ENCODE data around the gene ERI3. TPM values are rescaled to one million over a fixed set of nuclear protein-coding genes. Genes with fewer than 3 reads are reported as not detected.

ERI3 gene
- total RNA-seq, 1 donor from 2014 or later: 52.7 TPM

DNA sequence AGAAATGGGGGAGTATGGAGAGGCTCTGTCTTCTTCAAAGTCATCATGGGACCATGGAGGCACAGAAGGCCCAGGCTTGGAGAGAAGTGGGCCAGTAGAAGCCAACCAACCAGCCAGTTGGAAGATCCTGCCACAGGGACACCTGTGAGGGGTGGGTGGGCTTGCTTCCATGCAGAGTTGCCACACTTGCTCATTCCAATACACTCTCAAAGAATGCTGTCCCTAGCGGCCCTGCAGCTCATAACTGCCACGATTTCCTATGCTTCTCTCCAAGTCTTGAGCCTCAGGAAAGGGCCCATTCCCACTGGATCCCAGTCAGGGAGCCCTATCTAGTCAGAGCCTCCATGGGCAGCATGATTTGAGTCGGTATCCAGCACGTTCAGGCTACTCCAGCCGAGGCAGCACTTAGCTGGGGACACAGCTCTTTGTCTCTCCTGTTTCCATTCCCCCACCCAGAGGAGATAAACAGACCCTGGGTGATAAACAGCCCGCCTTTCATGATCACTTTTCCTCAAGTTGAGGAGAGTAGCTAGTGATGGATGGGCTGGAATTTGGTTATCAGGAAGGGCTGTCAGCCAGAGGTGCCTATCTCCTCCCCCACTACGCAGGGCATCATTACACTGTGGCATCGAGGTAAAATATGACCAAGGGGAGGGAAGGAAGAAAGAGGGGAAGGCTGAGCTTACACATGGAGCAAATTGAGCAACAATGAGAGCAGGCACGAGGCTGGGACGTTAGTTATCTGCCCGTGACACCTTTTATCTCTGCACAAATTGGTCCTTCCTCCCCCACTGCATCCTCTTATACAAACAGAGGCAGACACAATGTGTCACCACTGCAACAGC lies 64.6 kb downstream of the ERI3 start:
- no peak overlapping the region for H3K9ac ChIP-seq (ENCODE audit: low read depth in 1 of 3, low read length in 3 of 3)
- H3K4me1 ChIP-seq (ENCODE audit: control insufficient read depth in 3 of 3, insufficient read depth in 3 of 3, low read length in 3 of 3): peaks cover 27 to 29% (median 27%) of the 10 kb centered on the region in 3 donors
- no peaks in the 10 kb centered on the region for H3K9me3 ChIP-seq (ENCODE audit: control insufficient read depth in 3 of 3, low read length in 3 of 3)
- H3K27ac ChIP-seq (ENCODE audit: low read depth, low read length): no peak overlapping the region
- H3K27me3 ChIP-seq (ENCODE audit: control insufficient read depth in 3 of 3, insufficient read depth in 3 of 3, low read length in 3 of 3): no peaks in the 10 kb centered on the region
- peaks cover 4 to 8% (median 8%) of the 10 kb centered on the region in 3 donors for H3K36me3 ChIP-seq (ENCODE audit: control insufficient read depth in 3 of 3, insufficient read depth in 3 of 3, low read length in 3 of 3)
- H3K4me3 ChIP-seq (ENCODE audit: low read length in 3 of 3): no peak overlapping the region

DNA sequence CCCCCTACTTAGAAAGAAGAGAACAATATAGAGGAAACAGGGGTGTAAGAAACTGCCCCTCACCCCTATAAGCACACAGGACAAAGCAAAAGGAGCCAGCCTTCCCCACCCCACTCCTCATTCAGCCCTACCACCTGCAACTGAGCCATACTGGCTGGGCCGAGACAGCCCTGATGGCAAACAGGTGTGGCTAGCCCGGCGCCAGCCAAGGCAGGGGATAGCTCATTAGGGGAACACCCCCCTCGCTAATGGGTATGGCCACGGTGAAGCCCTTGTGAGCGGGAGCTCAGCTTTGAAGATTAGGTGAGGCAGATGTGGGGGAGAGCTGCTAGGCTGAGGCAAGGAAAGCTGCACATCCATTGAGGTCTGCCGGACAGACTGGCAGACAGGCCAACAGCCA lies 65.5 kb downstream of the ERI3 start:
- no peak overlapping the region for H3K27ac ChIP-seq (ENCODE audit: low read depth, low read length)
- peaks cover 6 to 9% (median 8%) of the 10 kb centered on the region in 3 donors for H3K36me3 ChIP-seq (ENCODE audit: control insufficient read depth in 3 of 3, insufficient read depth in 3 of 3, low read length in 3 of 3)
- H3K9ac ChIP-seq (ENCODE audit: low read depth in 1 of 3, low read length in 3 of 3): no peak overlapping the region
- peaks cover 25 to 27% (median 25%) of the 10 kb centered on the region in 3 donors for H3K4me1 ChIP-seq (ENCODE audit: control insufficient read depth in 3 of 3, insufficient read depth in 3 of 3, low read length in 3 of 3)
- no peaks in the 10 kb centered on the region for H3K9me3 ChIP-seq (ENCODE audit: control insufficient read depth in 3 of 3, low read length in 3 of 3)
- no peaks in the 10 kb centered on the region for H3K27me3 ChIP-seq (ENCODE audit: control insufficient read depth in 3 of 3, insufficient read depth in 3 of 3, low read length in 3 of 3)
- H3K4me3 ChIP-seq (ENCODE audit: low read length in 3 of 3): no peak overlapping the region

DNA sequence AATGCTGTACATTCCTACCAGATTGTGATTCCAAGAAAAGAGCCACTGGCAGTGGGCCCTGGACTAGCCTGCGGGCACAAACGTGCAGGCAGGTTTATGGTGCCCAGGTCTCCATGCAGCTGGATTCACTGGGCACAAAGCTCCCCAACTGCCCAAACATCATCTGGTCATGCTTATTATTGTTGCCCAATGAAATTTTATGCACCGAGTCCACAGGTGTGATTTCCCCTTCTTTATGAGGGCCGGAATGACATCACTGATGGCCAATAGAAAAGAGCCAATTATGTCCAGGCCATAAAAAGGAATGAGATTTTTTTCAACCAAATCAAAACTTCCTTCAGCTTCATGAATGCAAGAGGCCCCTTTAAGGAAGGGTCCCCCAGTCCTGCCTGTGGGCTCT lies 66.2 kb downstream of the ERI3 start:
- Histone ChIP-seq H3K27ac (ENCODE audit: low read depth, low read length) (no peak overlapping the region), H3K27me3 (ENCODE audit: control insufficient read depth in 3 of 3, insufficient read depth in 3 of 3, low read length in 3 of 3) (no peaks in the 10 kb centered on the region), H3K4me1 (ENCODE audit: control insufficient read depth in 3 of 3, insufficient read depth in 3 of 3, low read length in 3 of 3) (peaks cover 19 to 21% (median 19%) of the 10 kb centered on the region in 3 donors), H3K36me3 (ENCODE audit: control insufficient read depth in 3 of 3, insufficient read depth in 3 of 3, low read length in 3 of 3) (peaks cover 12 to 15% (median 14%) of the 10 kb centered on the region in 3 donors), H3K4me3 (ENCODE audit: low read length in 3 of 3) (no peak overlapping the region), H3K9me3 (ENCODE audit: control insufficient read depth in 3 of 3, low read length in 3 of 3) (no peaks in the 10 kb centered on the region), H3K9ac (ENCODE audit: low read depth in 1 of 3, low read length in 3 of 3) (no peak overlapping the region)

DNA sequence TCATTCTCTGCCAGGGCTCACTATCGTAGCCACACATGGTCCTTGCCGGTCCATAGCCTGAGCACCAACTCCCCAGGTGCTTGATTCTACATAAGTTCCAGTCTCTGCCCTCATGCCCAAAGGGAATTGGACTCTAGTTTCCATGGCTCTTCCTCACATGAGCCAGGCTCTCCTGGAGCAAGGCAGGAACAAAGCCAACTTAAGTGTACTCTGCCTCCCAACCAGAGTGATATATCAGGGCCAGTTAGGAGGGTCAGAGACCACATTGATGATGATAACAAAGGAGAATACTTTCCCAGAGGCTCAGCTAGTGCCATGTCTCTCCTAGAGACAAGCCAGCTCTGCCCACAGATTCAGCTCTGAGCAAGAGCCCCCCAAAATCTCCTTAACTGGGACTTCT lies 70.9 kb downstream of the ERI3 start:
- no peaks in the 10 kb centered on the region for H3K9me3 ChIP-seq (ENCODE audit: control insufficient read depth in 3 of 3, low read length in 3 of 3)
- no peaks in the 10 kb centered on the region for H3K27me3 ChIP-seq (ENCODE audit: control insufficient read depth in 3 of 3, insufficient read depth in 3 of 3, low read length in 3 of 3)
- no peak overlapping the region for H3K9ac ChIP-seq (ENCODE audit: low read depth in 1 of 3, low read length in 3 of 3)
- no peak overlapping the region for H3K27ac ChIP-seq (ENCODE audit: low read depth, low read length)
- H3K36me3 ChIP-seq (ENCODE audit: control insufficient read depth in 3 of 3, insufficient read depth in 3 of 3, low read length in 3 of 3): peaks cover 14 to 29% (median 24%) of the 10 kb centered on the region in 3 donors
- no peak overlapping the region for H3K4me3 ChIP-seq (ENCODE audit: low read length in 3 of 3)
- peaks cover 0 to 3% (median 0%) of the 10 kb centered on the region in 3 donors for H3K4me1 ChIP-seq (ENCODE audit: control insufficient read depth in 3 of 3, insufficient read depth in 3 of 3, low read length in 3 of 3)

DNA sequence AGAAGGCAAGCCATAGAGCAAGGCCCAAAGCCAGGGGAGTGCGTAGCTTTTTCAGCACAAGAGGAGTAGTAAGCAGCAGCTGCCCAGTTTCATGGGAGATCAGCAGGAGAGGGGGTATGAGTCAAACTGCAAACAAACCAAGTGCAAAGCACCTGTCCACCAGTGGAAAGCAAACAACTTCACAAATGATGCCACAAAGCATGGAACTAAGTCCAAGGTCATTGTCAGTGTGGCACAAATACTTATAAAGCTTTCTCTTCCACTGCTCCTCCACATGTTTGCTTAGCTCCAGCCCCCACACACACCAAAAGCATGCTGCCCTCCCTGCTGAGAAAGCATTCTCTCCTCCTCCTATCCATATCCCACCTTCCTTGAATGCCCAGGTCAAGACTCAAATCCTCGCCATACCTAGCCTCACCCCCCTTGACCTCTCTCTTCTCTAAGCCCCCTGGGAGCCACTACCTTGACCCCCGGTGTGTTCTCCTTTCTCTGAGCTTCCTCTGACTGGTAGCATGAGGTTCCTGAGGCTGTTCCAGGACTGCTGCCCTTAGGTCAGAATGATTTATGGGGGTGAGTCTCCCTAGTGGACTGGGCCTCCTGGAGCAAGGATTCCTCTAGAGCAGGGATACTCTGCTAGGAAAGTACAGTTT lies 71.4 kb downstream of the ERI3 start:
- Histone ChIP-seq H3K9me3 (ENCODE audit: control insufficient read depth in 3 of 3, low read length in 3 of 3) (no peaks in the 10 kb centered on the region), H3K27ac (ENCODE audit: low read depth, low read length) (no peak overlapping the region), H3K9ac (ENCODE audit: low read depth in 1 of 3, low read length in 3 of 3) (no peak overlapping the region), H3K4me1 (ENCODE audit: control insufficient read depth in 3 of 3, insufficient read depth in 3 of 3, low read length in 3 of 3) (peaks cover 0 to 3% (median 0%) of the 10 kb centered on the region in 3 donors), H3K4me3 (ENCODE audit: low read length in 3 of 3) (no peak overlapping the region), H3K27me3 (ENCODE audit: control insufficient read depth in 3 of 3, insufficient read depth in 3 of 3, low read length in 3 of 3) (no peaks in the 10 kb centered on the region), H3K36me3 (ENCODE audit: control insufficient read depth in 3 of 3, insufficient read depth in 3 of 3, low read length in 3 of 3) (peaks cover 14 to 29% (median 24%) of the 10 kb centered on the region in 3 donors)

DNA sequence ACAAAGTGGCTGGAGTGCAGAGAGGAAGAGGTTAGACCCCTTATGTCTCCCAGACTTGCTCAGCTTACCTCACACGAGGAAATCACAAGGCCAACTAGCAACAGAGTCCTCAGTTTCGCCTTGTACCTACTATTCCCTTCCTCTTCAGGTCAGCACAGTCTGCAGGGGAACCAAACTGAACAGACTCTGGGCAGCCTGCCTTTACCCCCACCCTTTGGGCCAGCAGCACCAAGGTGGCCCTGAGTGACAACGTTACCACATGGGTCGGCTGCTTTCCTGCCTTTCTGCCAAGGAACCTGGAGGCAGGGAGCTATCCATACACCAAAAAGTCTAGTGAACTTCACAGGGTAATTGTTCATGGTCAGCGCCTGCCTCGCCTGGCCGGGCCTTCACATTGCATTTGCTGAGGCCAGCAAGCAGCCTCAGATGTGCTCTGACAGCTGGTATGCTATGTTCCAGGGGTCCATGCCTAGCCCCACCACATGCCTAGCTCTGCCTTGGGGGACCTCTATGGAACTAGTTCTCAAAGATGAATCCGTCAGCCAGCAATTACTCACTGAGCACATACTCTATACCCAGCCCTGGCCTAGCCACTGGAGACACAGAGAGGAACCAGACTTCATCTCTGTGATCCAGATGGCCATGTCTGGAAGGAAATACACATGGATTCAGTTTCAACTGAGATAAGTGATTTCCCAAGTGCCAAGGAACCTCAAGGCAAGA lies 72.2 kb downstream of the ERI3 start:
- H3K36me3 ChIP-seq (ENCODE audit: control insufficient read depth in 3 of 3, insufficient read depth in 3 of 3, low read length in 3 of 3): peaks cover 11 to 25% (median 24%) of the 10 kb centered on the region in 3 donors
- no peaks in the 10 kb centered on the region for H3K9me3 ChIP-seq (ENCODE audit: control insufficient read depth in 3 of 3, low read length in 3 of 3)
- peaks cover 0 to 3% (median 0%) of the 10 kb centered on the region in 3 donors for H3K4me1 ChIP-seq (ENCODE audit: control insufficient read depth in 3 of 3, insufficient read depth in 3 of 3, low read length in 3 of 3)
- no peak overlapping the region for H3K27ac ChIP-seq (ENCODE audit: low read depth, low read length)
- no peaks in the 10 kb centered on the region for H3K27me3 ChIP-seq (ENCODE audit: control insufficient read depth in 3 of 3, insufficient read depth in 3 of 3, low read length in 3 of 3)
- H3K4me3 ChIP-seq (ENCODE audit: low read length in 3 of 3): no peak overlapping the region
- H3K9ac ChIP-seq (ENCODE audit: low read depth in 1 of 3, low read length in 3 of 3): no peak overlapping the region

DNA sequence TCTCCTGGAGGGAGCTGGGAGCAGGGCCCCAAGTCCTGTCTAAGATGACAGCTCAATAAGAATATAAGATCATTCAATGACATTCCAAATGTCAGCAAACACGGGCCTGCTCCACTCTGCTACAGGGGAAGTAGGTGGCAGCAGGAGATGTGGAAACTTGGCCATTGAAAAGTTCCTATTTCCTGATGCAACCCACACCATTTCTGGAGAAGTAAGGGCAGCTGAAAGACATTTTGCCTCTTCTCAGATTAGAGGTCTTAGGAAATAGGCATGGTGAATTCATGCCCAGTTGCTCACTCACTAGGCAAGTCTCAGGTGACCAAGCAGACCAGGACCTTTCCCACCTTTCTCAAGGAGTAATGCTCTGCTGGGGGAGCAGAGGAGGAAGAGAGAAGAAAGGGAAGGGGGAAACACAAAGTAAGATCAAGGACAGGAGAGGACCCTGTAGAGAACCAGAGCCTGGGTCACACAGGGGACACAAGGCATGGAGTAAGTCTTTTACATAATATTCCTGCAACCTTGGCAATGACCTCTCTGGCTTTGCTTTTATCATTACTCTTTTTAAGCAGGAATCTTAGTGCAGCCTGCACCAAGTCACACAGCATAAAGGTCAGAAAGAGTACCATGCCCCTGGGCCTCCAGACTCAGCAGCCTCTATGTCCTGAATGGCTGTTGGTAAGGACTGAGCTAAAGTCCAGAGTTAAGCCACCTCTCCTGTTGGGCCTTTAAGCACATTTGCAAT lies 72.9 kb downstream of the ERI3 start:
- Histone ChIP-seq H3K9ac (ENCODE audit: low read depth in 1 of 3, low read length in 3 of 3) (no peak overlapping the region), H3K9me3 (ENCODE audit: control insufficient read depth in 3 of 3, low read length in 3 of 3) (no peaks in the 10 kb centered on the region), H3K4me3 (ENCODE audit: low read length in 3 of 3) (no peak overlapping the region), H3K27me3 (ENCODE audit: control insufficient read depth in 3 of 3, insufficient read depth in 3 of 3, low read length in 3 of 3) (no peaks in the 10 kb centered on the region), H3K27ac (ENCODE audit: low read depth, low read length) (no peak overlapping the region), H3K4me1 (ENCODE audit: control insufficient read depth in 3 of 3, insufficient read depth in 3 of 3, low read length in 3 of 3) (peaks cover 0 to 3% (median 0%) of the 10 kb centered on the region in 3 donors), H3K36me3 (ENCODE audit: control insufficient read depth in 3 of 3, insufficient read depth in 3 of 3, low read length in 3 of 3) (peaks cover 11 to 24% (median 23%) of the 10 kb centered on the region in 3 donors)

DNA sequence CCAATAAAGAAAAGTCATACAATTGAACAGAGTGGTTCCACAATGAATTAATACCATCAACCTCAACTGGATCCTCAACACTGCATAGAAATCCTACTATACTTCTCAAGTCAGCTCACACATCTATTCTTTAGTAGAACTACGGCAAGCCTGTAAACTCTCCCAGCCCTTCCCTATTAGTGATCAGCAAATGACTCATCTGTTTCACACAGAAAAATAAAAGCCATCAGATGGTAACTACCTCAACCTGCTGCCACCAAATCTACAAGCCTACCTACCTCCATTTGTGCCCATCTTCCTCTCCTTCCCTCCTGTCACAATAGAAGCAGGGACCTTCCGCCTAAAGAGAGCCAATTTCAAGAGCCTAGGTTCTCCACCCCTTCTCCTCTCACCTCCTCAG lies 78.2 kb downstream of the ERI3 start:
- H3K36me3 ChIP-seq (ENCODE audit: control insufficient read depth in 3 of 3, insufficient read depth in 3 of 3, low read length in 3 of 3): no peaks in the 10 kb centered on the region
- H3K27me3 ChIP-seq (ENCODE audit: control insufficient read depth in 3 of 3, insufficient read depth in 3 of 3, low read length in 3 of 3): no peaks in the 10 kb centered on the region
- H3K4me3 ChIP-seq (ENCODE audit: low read length in 3 of 3): no peak overlapping the region
- H3K9me3 ChIP-seq (ENCODE audit: control insufficient read depth in 3 of 3, low read length in 3 of 3): no peaks in the 10 kb centered on the region
- H3K9ac ChIP-seq (ENCODE audit: low read depth in 1 of 3, low read length in 3 of 3): no peak overlapping the region
- H3K27ac ChIP-seq (ENCODE audit: low read depth, low read length): no peak overlapping the region
- peaks cover 5 to 8% (median 5%) of the 10 kb centered on the region in 3 donors for H3K4me1 ChIP-seq (ENCODE audit: control insufficient read depth in 3 of 3, insufficient read depth in 3 of 3, low read length in 3 of 3)

DNA sequence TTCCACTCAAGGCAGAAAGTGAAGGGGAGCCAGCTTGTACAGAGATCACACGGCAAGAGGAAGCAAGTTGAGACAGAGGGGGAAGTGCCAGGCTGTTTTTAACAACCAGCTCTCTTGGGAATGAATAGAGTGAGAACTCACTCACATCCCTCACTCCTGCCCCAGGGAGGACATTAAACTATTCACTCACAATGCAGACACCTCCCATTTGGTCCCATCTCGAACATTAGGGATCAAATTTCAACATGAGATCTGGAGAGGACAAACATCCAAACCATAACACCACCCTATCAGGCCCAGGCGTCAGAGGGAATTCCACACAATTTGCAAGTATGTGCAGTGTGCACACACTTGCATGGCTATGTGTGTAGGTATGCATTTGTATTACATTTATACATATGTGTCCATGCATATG lies 79.1 kb downstream of the ERI3 start:
- H3K9me3 ChIP-seq (ENCODE audit: control insufficient read depth in 3 of 3, low read length in 3 of 3): no peaks in the 10 kb centered on the region
- no peak overlapping the region for H3K9ac ChIP-seq (ENCODE audit: low read depth in 1 of 3, low read length in 3 of 3)
- H3K27ac ChIP-seq (ENCODE audit: low read depth, low read length): no peak overlapping the region
- H3K36me3 ChIP-seq (ENCODE audit: control insufficient read depth in 3 of 3, insufficient read depth in 3 of 3, low read length in 3 of 3): no peaks in the 10 kb centered on the region
- H3K4me1 ChIP-seq (ENCODE audit: control insufficient read depth in 3 of 3, insufficient read depth in 3 of 3, low read length in 3 of 3): peaks cover 5 to 8% (median 8%) of the 10 kb centered on the region in 3 donors
- H3K4me3 ChIP-seq (ENCODE audit: low read length in 3 of 3): no peak overlapping the region
- no peaks in the 10 kb centered on the region for H3K27me3 ChIP-seq (ENCODE audit: control insufficient read depth in 3 of 3, insufficient read depth in 3 of 3, low read length in 3 of 3)

Data from skeletal muscle tissue (tissue), 4 donors.